GM12872 (cell line): Measurements from ENCODE around the gene EPDR1.

Source experiments
- TF ChIP-seq, protein P1 (sequence below): IDR thresholded peaks from 3 replicates; pipeline ENCODE4 v1.5.1; 2011; ENCODE audit warnings: low read depth, mild to moderate bottlenecking, low read length, moderate library complexity; ENCODE audit not compliant: insufficient read depth

Gene EPDR1

DNA sequence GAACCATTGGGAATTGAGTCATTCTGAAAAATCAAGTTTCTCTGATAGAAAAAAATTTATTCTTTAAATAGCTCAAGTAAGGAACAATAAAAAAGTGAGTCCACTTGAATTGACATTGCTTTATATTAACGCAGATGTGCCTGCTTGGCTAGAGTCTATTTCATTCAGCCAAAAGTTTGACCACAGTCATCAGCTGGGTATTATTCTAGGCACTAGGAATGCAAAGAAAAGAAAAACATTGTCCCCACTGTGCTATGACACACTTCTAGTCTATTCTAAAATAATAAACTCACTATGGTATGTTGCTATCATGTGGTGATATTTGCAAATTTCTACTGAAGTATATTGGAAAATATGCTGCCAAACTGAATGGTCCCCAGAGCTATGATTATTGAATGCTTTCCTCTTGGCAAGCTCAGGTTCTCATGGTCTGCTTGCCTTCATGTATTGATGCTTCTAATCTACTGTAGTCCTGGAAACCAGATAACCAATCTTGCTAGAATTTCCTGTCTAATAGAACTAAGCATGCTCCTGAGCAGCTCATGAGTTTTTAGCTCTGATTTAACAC, 12.1 kb upstream of the EPDR1 start:
- TF ChIP-seq, protein P1, sequence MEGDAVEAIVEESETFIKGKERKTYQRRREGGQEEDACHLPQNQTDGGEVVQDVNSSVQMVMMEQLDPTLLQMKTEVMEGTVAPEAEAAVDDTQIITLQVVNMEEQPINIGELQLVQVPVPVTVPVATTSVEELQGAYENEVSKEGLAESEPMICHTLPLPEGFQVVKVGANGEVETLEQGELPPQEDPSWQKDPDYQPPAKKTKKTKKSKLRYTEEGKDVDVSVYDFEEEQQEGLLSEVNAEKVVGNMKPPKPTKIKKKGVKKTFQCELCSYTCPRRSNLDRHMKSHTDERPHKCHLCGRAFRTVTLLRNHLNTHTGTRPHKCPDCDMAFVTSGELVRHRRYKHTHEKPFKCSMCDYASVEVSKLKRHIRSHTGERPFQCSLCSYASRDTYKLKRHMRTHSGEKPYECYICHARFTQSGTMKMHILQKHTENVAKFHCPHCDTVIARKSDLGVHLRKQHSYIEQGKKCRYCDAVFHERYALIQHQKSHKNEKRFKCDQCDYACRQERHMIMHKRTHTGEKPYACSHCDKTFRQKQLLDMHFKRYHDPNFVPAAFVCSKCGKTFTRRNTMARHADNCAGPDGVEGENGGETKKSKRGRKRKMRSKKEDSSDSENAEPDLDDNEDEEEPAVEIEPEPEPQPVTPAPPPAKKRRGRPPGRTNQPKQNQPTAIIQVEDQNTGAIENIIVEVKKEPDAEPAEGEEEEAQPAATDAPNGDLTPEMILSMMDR: no peak

GRCh38 chr7:37912756-37913155, 7.7 kb upstream of the EPDR1 start:
- TF ChIP-seq, protein P1: no peak

- TF ChIP-seq, protein P1: no peak
These were observed 5.0 kb upstream of the EPDR1 start for GRCh38 chr7:37915438-37915837.

DNA sequence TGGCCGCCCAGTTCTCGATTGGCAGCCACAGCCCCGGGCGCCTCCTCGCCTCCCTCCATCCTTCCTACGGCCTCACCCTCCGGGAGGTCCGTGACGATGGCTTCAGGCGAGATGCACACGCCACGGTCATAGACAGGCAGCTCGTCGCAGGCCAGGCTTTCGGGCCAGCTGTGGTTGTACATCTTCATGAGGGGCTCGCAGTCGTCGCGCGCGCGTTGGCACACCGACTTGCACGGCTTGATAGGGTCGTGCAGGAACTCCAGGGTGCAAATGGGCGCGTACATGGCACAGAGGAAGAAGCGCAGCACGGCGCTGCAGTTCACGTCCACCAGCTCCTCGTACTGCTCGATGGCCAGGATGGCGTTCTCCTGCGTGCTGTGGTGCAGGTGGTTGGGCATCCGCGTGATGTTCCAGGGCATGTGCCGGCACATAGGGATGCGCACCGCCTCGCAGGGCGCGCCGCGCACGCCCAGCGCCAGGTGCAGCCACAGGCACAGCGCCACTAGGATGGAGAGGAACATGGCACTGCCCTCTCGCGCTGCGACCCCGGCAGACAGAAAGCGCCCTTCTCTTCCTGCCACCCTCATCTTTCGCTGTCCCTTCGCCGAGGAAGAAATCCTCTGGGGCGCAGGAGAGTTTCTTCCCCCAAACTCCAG, 4.3 kb upstream of the EPDR1 start:
- TF ChIP-seq, protein P1: peak; percentile 27; the same call in 1 of the 3 replicates

GRCh38 chr7:37916673-37917660, 3.5 kb upstream of the EPDR1 start, which contains the start of gene SFRP4:
Gene SFRP4, minus strand, starts transcription at chr7:37916817. Its CDS starts 280 bp downstream, at chr7:37916537.
- TF ChIP-seq, protein P1: peak; percentile 78

DNA sequence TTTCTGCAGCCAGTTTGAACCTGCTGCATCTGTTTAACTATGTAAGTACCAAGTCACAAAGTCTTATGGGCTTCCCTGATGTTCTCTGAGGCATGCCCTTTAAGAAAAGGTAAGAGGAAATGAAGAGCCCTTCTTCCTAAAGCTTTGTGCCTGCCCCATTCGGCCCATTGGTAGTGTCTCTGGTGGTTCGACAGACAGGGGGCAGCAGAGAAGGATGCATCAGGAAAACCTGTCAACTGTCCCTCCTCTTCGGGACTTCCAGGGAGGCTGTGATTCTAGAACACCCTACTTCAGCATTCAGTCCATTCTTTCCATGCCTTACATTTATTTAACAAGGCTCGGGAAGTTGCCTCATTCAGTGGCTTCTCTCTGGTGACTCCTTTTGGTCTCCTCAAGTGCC, 1.9 kb upstream of the EPDR1 start:
- TF ChIP-seq, protein P1: peak; percentile 46; the same call in 2 of the 3 replicates
